ENCODE data around the gene TIMM29. TPM values are rescaled to one million over a fixed set of nuclear protein-coding genes. Genes with fewer than 3 reads are reported as not detected.
"Not testable (repeated sequence)": the region's sequence is repeated elsewhere in the genome, so short reads cannot be mapped to it uniquely, and the experiment has no call there.

Gene TIMM29
- total RNA-seq, 5 donors from 2014 or later (not counting 1 experiment from before 2014, with no cell fraction given) = 19.2 to 40.4 (median 37.2) TPM

- H3K4me3 Mint-ChIP-seq = no peak overlapping the region
- Histone ChIP-seq H3K9me3 (no peaks in the 10 kb centered on the region), H3K27me3 (replicated peaks in 1 of 2; ENCODE audit: control insufficient read depth in 2 of 2, extremely low read depth in 1 of 2, insufficient read depth in 2 of 2, low read length in 1 of 2) (no peaks in the 10 kb centered on the region), H3K36me3 (ENCODE audit: control insufficient read depth in 2 of 2, extremely low read depth in 1 of 2, insufficient read depth in 1 of 2, low read length in 1 of 2) (no peaks in the 10 kb centered on the region), H3K27ac (ENCODE audit: low read length) (no peak overlapping the region), H3K4me3 (ENCODE audit: control insufficient read depth in 1 of 2, extremely low read depth in 1 of 2, low read length in 1 of 2) (no peak overlapping the region), H3K4me1 (ENCODE audit: control insufficient read depth in 1 of 2, extremely low read depth in 1 of 2, insufficient read depth in 2 of 2, low read length in 2 of 2) (no peaks in the 10 kb centered on the region)
- ChIA-PET CTCF (no interaction called here), POLR2A (interaction anchor here in 1 of 2 donors (0.5 kb wide), 1 partner anchor 21 kb away, joined by 6 read pairs; no protein-coding TSS in a partner anchor)
- no peak overlapping the region for H3K27ac Mint-ChIP-seq
- DNase-seq = no peak
- ATAC-seq (replicated peaks in 1 of 4) = no peak
- no peaks in the 10 kb centered on the region for H3K9me3 Mint-ChIP-seq
- no peaks in the 10 kb centered on the region for H3K36me3 Mint-ChIP-seq
- 89% methylated on average over 3 of the region's 6 CpGs for WGBS (ENCODE audit: insufficient coverage)
- H3K4me1 Mint-ChIP-seq = no peaks in the 10 kb centered on the region
- no peaks in the 10 kb centered on the region for H3K27me3 Mint-ChIP-seq
Measured at GRCh38 chr19:10952809-10953208, 24.2 kb downstream of the TIMM29 start.

GRCh38 chr19:10959277-10959968 is 30.8 kb downstream of the TIMM29 start:
- ATAC-seq (replicated peaks in 1 of 4); DNase-seq; H3K4me3 ChIP-seq (ENCODE audit: control insufficient read depth in 1 of 2, extremely low read depth in 1 of 2, low read length in 1 of 2); H3K9me3 Mint-ChIP-seq; H3K27me3 ChIP-seq (replicated peaks in 1 of 2; ENCODE audit: control insufficient read depth in 2 of 2, extremely low read depth in 1 of 2, insufficient read depth in 2 of 2, low read length in 1 of 2); H3K36me3 ChIP-seq (ENCODE audit: control insufficient read depth in 2 of 2, extremely low read depth in 1 of 2, insufficient read depth in 1 of 2, low read length in 1 of 2); H3K27me3 Mint-ChIP-seq; H3K36me3 Mint-ChIP-seq; H3K27ac ChIP-seq (ENCODE audit: low read length); POLR2A ChIA-PET; H3K9me3 ChIP-seq: not testable (repeated sequence)
- CTCF ChIA-PET = interaction anchor here (0.5 to 0.7 kb wide), 3 partner anchors 21 to 345 kb away, joined by 3 to 5 read pairs (median 3); no protein-coding TSS in a partner anchor
- peak overlapping the region; percentile 83 to 87 (median 84) for H3K4me3 Mint-ChIP-seq
- peaks cover 36 to 39% (median 38%) of the 10 kb centered on the region in 3 donors for H3K4me1 Mint-ChIP-seq
- 98% methylated on average over 8 of the region's 19 CpGs for WGBS (ENCODE audit: insufficient coverage)
- peak overlapping the region; percentile 87 to 88 for H3K27ac Mint-ChIP-seq
- H3K4me1 ChIP-seq (ENCODE audit: control insufficient read depth in 1 of 2, extremely low read depth in 1 of 2, insufficient read depth in 2 of 2, low read length in 2 of 2) = peaks cover 15 to 42% of the 10 kb centered on the region in 2 experiments

- no peaks in the 10 kb centered on the region for H3K27me3 Mint-ChIP-seq
- CTCF ChIA-PET = interaction anchor here in 1 of 2 donors (0.6 to 0.9 kb wide), 2 partner anchors 16 to 81 kb away, joined by 3 read pairs; no protein-coding TSS in a partner anchor
- Histone ChIP-seq H3K27me3 (replicated peaks in 1 of 2; ENCODE audit: control insufficient read depth in 2 of 2, extremely low read depth in 1 of 2, insufficient read depth in 2 of 2, low read length in 1 of 2) (no peaks in the 10 kb centered on the region), H3K4me1 (ENCODE audit: control insufficient read depth in 1 of 2, extremely low read depth in 1 of 2, insufficient read depth in 2 of 2, low read length in 2 of 2) (peaks cover 15 to 47% of the 10 kb centered on the region in 2 experiments), H3K9me3 (no peaks in the 10 kb centered on the region), H3K36me3 (ENCODE audit: control insufficient read depth in 2 of 2, extremely low read depth in 1 of 2, insufficient read depth in 1 of 2, low read length in 1 of 2) (no peaks in the 10 kb centered on the region), H3K27ac (ENCODE audit: low read length) (peak within 1 kb of the TSS; percentile 94), H3K4me3 (ENCODE audit: control insufficient read depth in 1 of 2, extremely low read depth in 1 of 2, low read length in 1 of 2) (peak within 1 kb of the TSS; percentile 92 to 94)
- peaks cover 43 to 46% (median 45%) of the 10 kb centered on the region in 3 donors for H3K4me1 Mint-ChIP-seq
- H3K4me3 Mint-ChIP-seq = peak within 1 kb of the TSS; percentile 87 to 90 (median 90)
- peak within 1 kb of the TSS; percentile 88 for H3K27ac Mint-ChIP-seq
- DNase-seq (peak; percentile 94 to 100 (median 97)), ATAC-seq (replicated peaks in 1 of 4) (peak; percentile 78 to 92 (median 86))
- POLR2A ChIA-PET = interaction anchor here (0.5 to 0.6 kb wide), 2 partner anchors 15 to 63 kb away, joined by 5 to 6 read pairs; no protein-coding TSS in a partner anchor
- under 1% methylated on average over 84 of the region's 100 CpGs for WGBS (ENCODE audit: insufficient coverage)
- H3K36me3 Mint-ChIP-seq = no peaks in the 10 kb centered on the region
- H3K9me3 Mint-ChIP-seq = no peaks in the 10 kb centered on the region
Measured at GRCh38 chr19:10960314-10961072, 31.9 kb downstream of the TIMM29 start, which contains the start of gene SMARCA4. SMARCA4 (plus strand) TSS chr19:10961030; CDS start chr19:10984152, 23,122 bp downstream.

GRCh38 chr19:10961073-10961860 is 32.7 kb downstream of the TIMM29 start:
- Histone ChIP-seq H3K4me3 (ENCODE audit: control insufficient read depth in 1 of 2, extremely low read depth in 1 of 2, low read length in 1 of 2) (peak overlapping the region; percentile 82 to 92), H3K4me1 (ENCODE audit: control insufficient read depth in 1 of 2, extremely low read depth in 1 of 2, insufficient read depth in 2 of 2, low read length in 2 of 2) (peaks cover 15 to 47% of the 10 kb centered on the region in 2 experiments), H3K27me3 (replicated peaks in 1 of 2; ENCODE audit: control insufficient read depth in 2 of 2, extremely low read depth in 1 of 2, insufficient read depth in 2 of 2, low read length in 1 of 2) (no peaks in the 10 kb centered on the region), H3K9me3 (no peaks in the 10 kb centered on the region), H3K36me3 (ENCODE audit: control insufficient read depth in 2 of 2, extremely low read depth in 1 of 2, insufficient read depth in 1 of 2, low read length in 1 of 2) (no peaks in the 10 kb centered on the region), H3K27ac (ENCODE audit: low read length) (peak overlapping the region; percentile 70)
- DNase-seq (no peak), ATAC-seq (replicated peaks in 1 of 4) (peak; percentile 43 to 55 (median 52))
- Mint-ChIP-seq H3K36me3 (no peaks in the 10 kb centered on the region), H3K4me1 (peaks cover 46 to 49% (median 48%) of the 10 kb centered on the region in 3 donors), H3K4me3 (peak overlapping the region; percentile 87 to 90 (median 90)), H3K9me3 (no peaks in the 10 kb centered on the region), H3K27me3 (no peaks in the 10 kb centered on the region), H3K27ac (peak overlapping the region; percentile 85 to 88)
- CTCF ChIA-PET = interaction anchor here in 1 of 2 donors (0.9 kb wide), 1 partner anchor 82 kb away, joined by 3 read pairs; no protein-coding TSS in a partner anchor
- WGBS (ENCODE audit: insufficient coverage) = under 1% methylated on average over 82 of the region's 92 CpGs
- POLR2A ChIA-PET = interaction anchor here (0.5 to 0.8 kb wide), 4 partner anchors 11 to 63 kb away, joined by 3 to 11 read pairs (median 6); no protein-coding TSS in a partner anchor

- Mint-ChIP-seq H3K36me3 (no peaks in the 10 kb centered on the region), H3K4me3 (peak overlapping the region; percentile 87 to 90 (median 90)), H3K27ac (peak overlapping the region; percentile 84 to 88), H3K4me1 (peaks cover 51 to 57% (median 52%) of the 10 kb centered on the region in 3 donors), H3K9me3 (no peaks in the 10 kb centered on the region), H3K27me3 (no peaks in the 10 kb centered on the region)
- CTCF ChIA-PET = interaction anchor here in 1 of 2 donors (0.6 to 0.7 kb wide), 3 partner anchors 8 to 84 kb away, joined by 3 read pairs; no protein-coding TSS in a partner anchor
- H3K27me3 ChIP-seq (replicated peaks in 1 of 2; ENCODE audit: control insufficient read depth in 2 of 2, extremely low read depth in 1 of 2, insufficient read depth in 2 of 2, low read length in 1 of 2) = no peaks in the 10 kb centered on the region
- WGBS (ENCODE audit: insufficient coverage) = 91% methylated on average over 4 of the region's 10 CpGs
- no peaks in the 10 kb centered on the region for H3K36me3 ChIP-seq (ENCODE audit: control insufficient read depth in 2 of 2, extremely low read depth in 1 of 2, insufficient read depth in 1 of 2, low read length in 1 of 2)
- DNase-seq = no peak
- peaks cover 15 to 47% of the 10 kb centered on the region in 2 experiments for H3K4me1 ChIP-seq (ENCODE audit: control insufficient read depth in 1 of 2, extremely low read depth in 1 of 2, insufficient read depth in 2 of 2, low read length in 2 of 2)
- H3K9me3 ChIP-seq = no peaks in the 10 kb centered on the region
- ATAC-seq (replicated peaks in 1 of 4) = no peak
- H3K27ac ChIP-seq (ENCODE audit: low read length) = peak overlapping the region; percentile 72
- POLR2A ChIA-PET = interaction anchor here in 1 of 2 donors (0.6 kb wide), 1 partner anchor 46 kb away, joined by 4 read pairs; no protein-coding TSS in a partner anchor
- no peak overlapping the region for H3K4me3 ChIP-seq (ENCODE audit: control insufficient read depth in 1 of 2, extremely low read depth in 1 of 2, low read length in 1 of 2)
Measured at GRCh38 chr19:10962863-10963262, 34.3 kb downstream of the TIMM29 start.

All from T-cell (primary cell).